Endodermal cell (in vitro differentiated cells): ENCODE measurements around the gene CSNK1D. TPM values are rescaled to one million over a fixed set of nuclear protein-coding genes. Genes with fewer than 3 reads are reported as not detected.

Experiments used
- DNase-seq: peaks from one replicate; pipeline ENCODE4 v3.0.0-alpha.2; 2017
- H3K27ac ChIP-seq: 2 replicates; pipeline ENCODE4 v1.5.1; 2013; ENCODE audit warnings: mild to moderate bottlenecking, low read depth, low read length, moderate library complexity
- H3K27me3 ChIP-seq: 2 replicates; pipeline ENCODE4 v1.6.1; 2013; ENCODE audit warnings: mild to moderate bottlenecking, low read length, moderate library complexity; ENCODE audit not compliant: insufficient read depth, control insufficient read depth, poor library complexity, severe bottlenecking
- H3K36me3 ChIP-seq: 2 replicates; pipeline ENCODE4 v1.7.0; 2013; ENCODE audit warnings: mild to moderate bottlenecking, low read length, moderate library complexity; ENCODE audit not compliant: control insufficient read depth, insufficient read depth
- H3K4me1 ChIP-seq: one replicate; pipeline ENCODE4 v1.7.0; 2013; ENCODE audit warnings: low read length; ENCODE audit not compliant: control insufficient read depth, insufficient read depth
- H3K4me3 ChIP-seq: 2 replicates; pipeline ENCODE4 v1.5.1; 2013; ENCODE audit warnings: mild to moderate bottlenecking, low read length, moderate library complexity
- H3K9ac ChIP-seq: 2 replicates; pipeline ENCODE4 v1.6.1; 2013; ENCODE audit warnings: mild to moderate bottlenecking, low read length, moderate library complexity; ENCODE audit not compliant: poor library complexity, severe bottlenecking; ENCODE audit errors: extremely low read depth
- H3K9me3 ChIP-seq: 2 replicates; pipeline ENCODE4 v1.6.1; 2013; ENCODE audit warnings: mild to moderate bottlenecking, low read length, moderate library complexity; ENCODE audit not compliant: control insufficient read depth
- H3K27ac Mint-ChIP-seq: 2 replicates; pipeline ENCODE4 v1.8.0; 2020; ENCODE audit warnings: mixed read lengths
- H3K27me3 Mint-ChIP-seq: 2 replicates; pipeline ENCODE4 v1.8.0; 2021; ENCODE audit warnings: mild to moderate bottlenecking, mixed read lengths; ENCODE audit not compliant: insufficient read depth
- H3K36me3 Mint-ChIP-seq: 2 replicates; pipeline ENCODE4 v1.8.0; 2020; ENCODE audit warnings: low read depth, mixed read lengths
- H3K4me1 Mint-ChIP-seq: 2 replicates; pipeline ENCODE4 v1.8.0; 2020; ENCODE audit warnings: mixed read lengths
- H3K4me3 Mint-ChIP-seq: 2 replicates; pipeline ENCODE4 v1.8.0; 2020; ENCODE audit warnings: mild to moderate bottlenecking, moderate library complexity, mixed read lengths
- H3K9me3 Mint-ChIP-seq: 2 replicates; pipeline ENCODE4 v1.8.0; 2020; ENCODE audit warnings: mild to moderate bottlenecking, mixed read lengths
- WGBS, 2 experiments: methylation state at CpG; one replicate each; pipeline versions ENCODE4 v1.1.5 to v1.1.7; 2013; ENCODE audit warnings: missing lambda C conversion rate in 2 of 2, mixed read lengths in 1 of 2; ENCODE audit not compliant: insufficient coverage in 1 of 2, insufficient read length in 1 of 2; 5-methylcytosine and 5-hydroxymethylcytosine counted together
- total RNA-seq, 2 donors: library from RNA; stranded (reverse); fragmentation: NEBNext Ultra II Directional in 1 of 2; extraction: Animal tissue kit (Norgen Biotek cat#: 25700) in 1 of 2; gene quantifications; 2 replicates in 1 of 2; 3 replicates in 1 of 2; pipeline ENCODE4 v1.2.1, GENCODE V29; 2021
- TF ChIP-seq, protein P1 (sequence below): fragments of 200-600 bp; sonication (generic); conservative IDR thresholded peaks from 2 replicates; pipeline ENCODE4 v1.5.0; 2021; ENCODE audit warnings: antibody characterized with exemption, mild to moderate bottlenecking

Gene CSNK1D
- total RNA-seq, 2 donors from 2014 or later: 104 to 143 TPM

DNA sequence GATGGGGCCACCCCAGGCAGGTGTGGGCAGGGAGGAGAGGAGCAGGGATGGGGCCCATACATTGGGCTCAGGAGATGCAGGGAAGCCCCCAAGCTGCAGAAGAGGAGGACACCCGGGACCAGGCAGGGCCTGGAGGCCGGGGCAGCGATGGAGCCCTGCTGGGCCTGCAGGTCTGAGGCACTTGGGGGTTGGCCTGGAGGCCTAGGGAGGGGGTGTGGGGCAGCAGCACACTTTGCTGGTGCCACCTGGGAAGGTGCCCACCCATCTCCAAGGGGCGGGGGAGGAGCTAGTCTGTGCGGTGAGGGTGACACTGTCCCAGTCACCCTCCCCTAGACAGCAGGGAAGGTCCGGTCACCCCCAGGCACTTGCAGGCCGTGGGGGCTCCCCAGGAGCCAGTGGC lies 54.4 kb downstream of the CSNK1D start:
- Mint-ChIP-seq H3K9me3 (no peaks in the 10 kb centered on the region), H3K36me3 (no peaks in the 10 kb centered on the region), H3K27ac (no peak overlapping the region), H3K27me3 (peaks cover 28% of the 10 kb centered on the region), H3K4me1 (no peaks in the 10 kb centered on the region), H3K4me3 (no peak overlapping the region)
- Histone ChIP-seq H3K27ac (no peak overlapping the region), H3K9me3 (no peaks in the 10 kb centered on the region), H3K4me3 (no peak overlapping the region), H3K27me3 (no peaks in the 10 kb centered on the region), H3K4me1 (no peaks in the 10 kb centered on the region), H3K36me3 (no peaks in the 10 kb centered on the region), H3K9ac (no peak overlapping the region)
- TF ChIP-seq, protein P1, sequence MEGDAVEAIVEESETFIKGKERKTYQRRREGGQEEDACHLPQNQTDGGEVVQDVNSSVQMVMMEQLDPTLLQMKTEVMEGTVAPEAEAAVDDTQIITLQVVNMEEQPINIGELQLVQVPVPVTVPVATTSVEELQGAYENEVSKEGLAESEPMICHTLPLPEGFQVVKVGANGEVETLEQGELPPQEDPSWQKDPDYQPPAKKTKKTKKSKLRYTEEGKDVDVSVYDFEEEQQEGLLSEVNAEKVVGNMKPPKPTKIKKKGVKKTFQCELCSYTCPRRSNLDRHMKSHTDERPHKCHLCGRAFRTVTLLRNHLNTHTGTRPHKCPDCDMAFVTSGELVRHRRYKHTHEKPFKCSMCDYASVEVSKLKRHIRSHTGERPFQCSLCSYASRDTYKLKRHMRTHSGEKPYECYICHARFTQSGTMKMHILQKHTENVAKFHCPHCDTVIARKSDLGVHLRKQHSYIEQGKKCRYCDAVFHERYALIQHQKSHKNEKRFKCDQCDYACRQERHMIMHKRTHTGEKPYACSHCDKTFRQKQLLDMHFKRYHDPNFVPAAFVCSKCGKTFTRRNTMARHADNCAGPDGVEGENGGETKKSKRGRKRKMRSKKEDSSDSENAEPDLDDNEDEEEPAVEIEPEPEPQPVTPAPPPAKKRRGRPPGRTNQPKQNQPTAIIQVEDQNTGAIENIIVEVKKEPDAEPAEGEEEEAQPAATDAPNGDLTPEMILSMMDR: no peak
- DNase-seq: peak; percentile 39
- 94 to 100% methylated on average over 2 to 7 of the region's 7 CpGs for WGBS, 2 experiments

DNA sequence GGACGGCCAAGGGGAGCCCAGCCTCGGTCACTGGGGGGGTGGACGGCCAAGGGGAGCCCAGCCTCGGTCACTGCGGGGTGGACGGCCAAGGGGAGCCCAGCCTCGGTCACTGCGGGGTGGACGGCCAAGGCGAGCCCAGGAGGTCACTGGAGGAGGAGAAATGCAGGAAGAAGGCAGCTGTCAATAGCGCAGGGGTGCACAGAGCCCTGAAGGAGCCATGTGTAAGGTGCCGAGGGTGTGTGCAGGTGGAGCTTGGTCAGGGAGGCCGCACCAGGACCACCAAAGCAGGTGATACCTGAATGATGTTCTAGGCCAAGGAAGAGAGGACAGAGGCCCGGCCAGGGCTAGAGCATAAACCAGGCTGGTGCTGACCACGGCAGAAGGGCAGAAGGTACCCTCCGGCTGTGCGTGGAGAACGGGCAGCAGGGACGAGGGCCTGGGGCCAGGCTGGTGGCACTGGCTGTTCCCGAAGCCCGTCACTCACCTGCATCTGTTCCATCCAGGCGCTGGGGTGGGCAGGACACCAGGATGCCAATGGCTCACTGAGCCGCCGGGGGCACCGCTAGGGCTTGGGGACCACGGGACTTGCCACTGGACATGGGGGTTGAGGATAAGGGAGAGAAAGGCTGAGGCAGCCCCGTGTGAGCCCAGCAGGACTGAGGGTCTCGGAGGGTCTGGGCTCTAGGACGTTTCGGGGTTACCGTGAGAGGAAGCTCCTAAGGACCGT lies 55.0 kb downstream of the CSNK1D start:
- Histone ChIP-seq H3K36me3 (no peaks in the 10 kb centered on the region), H3K9ac (no peak overlapping the region), H3K27ac (no peak overlapping the region), H3K27me3 (no peaks in the 10 kb centered on the region), H3K9me3 (no peaks in the 10 kb centered on the region), H3K4me1 (no peaks in the 10 kb centered on the region), H3K4me3 (no peak overlapping the region)
- H3K4me1 Mint-ChIP-seq: peaks cover 1% of the 10 kb centered on the region
- H3K27ac Mint-ChIP-seq: no peak overlapping the region
- H3K36me3 Mint-ChIP-seq: no peaks in the 10 kb centered on the region
- H3K4me3 Mint-ChIP-seq: no peak overlapping the region
- H3K9me3 Mint-ChIP-seq: no peaks in the 10 kb centered on the region
- 87 to 89% methylated on average over 17 to 31 of the region's 32 CpGs for WGBS, 2 experiments
- H3K27me3 Mint-ChIP-seq: peaks cover 29% of the 10 kb centered on the region
- DNase-seq: peak; percentile 50
- TF ChIP-seq, protein P1: no peak

DNA sequence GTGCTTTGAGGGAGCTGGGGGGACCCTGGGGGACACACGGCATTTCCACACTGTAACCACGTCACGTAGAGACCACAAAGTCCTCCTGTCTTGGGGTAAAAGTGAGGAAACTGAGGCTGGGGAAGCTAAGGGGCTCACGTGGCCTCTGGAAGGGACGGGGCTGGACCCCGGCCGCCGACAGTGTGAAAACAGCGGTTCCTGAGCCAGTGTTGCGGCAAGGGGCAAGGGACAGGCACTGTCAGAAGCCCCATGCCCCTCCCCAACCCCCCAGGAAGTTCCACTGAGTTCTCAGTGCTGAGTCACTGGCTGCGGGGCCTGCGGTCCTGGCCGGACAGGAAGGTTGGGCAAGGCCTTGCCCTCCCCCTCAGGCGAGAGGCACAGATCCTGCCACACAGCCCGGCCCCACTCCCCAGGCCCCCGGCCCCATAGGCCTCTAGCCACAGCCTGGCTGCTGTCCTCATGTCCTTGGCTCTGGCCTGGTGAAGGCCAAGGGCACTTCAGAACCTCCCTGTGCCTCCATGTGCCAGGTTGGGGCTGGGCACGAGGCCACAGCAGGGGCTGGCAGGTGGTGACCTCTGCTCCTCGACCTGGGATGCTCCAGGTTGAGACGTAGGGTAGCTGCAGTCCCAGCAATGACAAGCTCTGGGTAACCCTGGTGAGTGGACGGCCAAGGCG lies 55.8 kb downstream of the CSNK1D start:
- H3K4me1 Mint-ChIP-seq: peaks cover 3% of the 10 kb centered on the region
- no peak for DNase-seq
- no peak overlapping the region for H3K27ac ChIP-seq

More for the DNA sequence above, 55.8 kb downstream of the CSNK1D start:
- Histone ChIP-seq H3K27me3 (no peaks in the 10 kb centered on the region), H3K36me3 (no peaks in the 10 kb centered on the region), H3K9me3 (no peaks in the 10 kb centered on the region), H3K9ac (no peak overlapping the region), H3K4me3 (no peak overlapping the region), H3K4me1 (no peaks in the 10 kb centered on the region)
- Mint-ChIP-seq H3K36me3 (no peaks in the 10 kb centered on the region), H3K4me3 (no peak overlapping the region), H3K9me3 (no peaks in the 10 kb centered on the region), H3K27ac (no peak overlapping the region), H3K27me3 (peaks cover 29% of the 10 kb centered on the region)
- WGBS, 2 experiments: 83 to 84% methylated on average over 15 to 21 of the region's 21 CpGs
- TF ChIP-seq, protein P1: no peak
